HG03571 (cell line): ENCODE data around the gene ZNF605.
"Not testable (repeated sequence)": the region's sequence is repeated elsewhere in the genome, so short reads cannot be mapped to it uniquely, and the experiment has no call there.

ENCODE experiments used
- ATAC-seq: cut with Tn5 transposase; IDR thresholded peaks from one replicate; pipeline ENCODE4 v1.9.1; 2021; ENCODE audit not compliant: unreplicated experiment

Gene ZNF605

DNA sequence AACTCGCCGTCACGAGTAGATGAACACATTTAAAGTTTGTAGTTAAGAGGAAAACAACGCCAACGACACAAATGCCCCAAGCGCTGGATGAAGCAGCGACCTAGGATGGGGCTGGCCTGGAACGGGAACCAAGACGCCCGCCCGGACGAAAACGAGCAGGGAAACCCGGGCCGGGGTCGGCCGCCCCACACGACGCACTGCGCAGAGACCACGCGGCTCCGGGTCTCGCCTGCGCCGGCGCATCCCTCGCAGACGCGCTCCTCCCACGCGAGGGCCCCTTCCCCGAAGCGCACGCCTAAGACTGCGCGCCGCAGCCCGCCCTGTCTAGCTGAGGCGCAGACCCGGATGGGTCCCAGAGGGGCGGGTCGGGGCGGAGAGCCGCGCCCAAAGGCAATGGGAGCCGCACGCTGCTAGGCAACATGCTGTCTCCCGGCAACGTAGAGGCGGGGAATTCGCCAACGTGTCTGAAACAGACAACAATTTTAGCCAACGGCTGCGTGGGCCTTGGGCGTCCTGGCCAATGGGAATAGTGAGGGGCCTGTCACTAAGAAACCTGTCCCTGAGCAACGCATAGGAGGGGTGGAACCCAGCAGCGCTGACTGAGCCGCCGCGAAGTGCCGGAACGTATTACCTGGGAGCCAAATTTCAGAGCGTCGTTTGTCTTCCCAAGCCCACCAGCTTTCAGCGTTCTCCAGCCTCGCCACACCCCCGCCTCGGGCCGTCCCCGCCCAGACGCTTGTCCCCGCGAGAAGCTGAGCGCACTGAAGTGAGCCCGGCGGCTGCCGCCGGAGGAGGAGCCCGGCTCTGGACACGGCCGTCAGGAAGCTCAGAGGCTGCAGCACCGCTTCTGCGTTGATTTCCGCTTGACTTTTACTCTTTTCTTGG is 47.7 kb downstream of the ZNF605 start:
- peak; percentile 88 for ATAC-seq

DNA sequence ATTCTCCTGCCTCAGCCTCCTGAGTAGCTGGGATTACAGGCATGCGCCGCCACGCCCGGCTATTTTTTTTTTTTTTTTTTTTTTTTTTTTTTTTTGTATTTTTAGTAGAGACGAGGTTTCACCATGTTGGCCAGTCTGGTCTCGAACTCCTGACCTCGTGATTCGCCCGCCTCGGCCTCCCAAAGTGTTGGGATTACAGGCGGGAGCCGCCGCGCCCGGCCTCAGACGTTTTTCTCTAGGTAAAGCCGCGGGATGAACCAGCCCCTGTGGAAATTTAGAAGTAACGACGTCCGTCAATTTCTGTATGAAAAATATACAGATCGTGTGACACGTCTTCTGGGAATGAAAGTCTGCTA is 48.3 kb downstream of the ZNF605 start:
- ATAC-seq = not testable (repeated sequence)

DNA sequence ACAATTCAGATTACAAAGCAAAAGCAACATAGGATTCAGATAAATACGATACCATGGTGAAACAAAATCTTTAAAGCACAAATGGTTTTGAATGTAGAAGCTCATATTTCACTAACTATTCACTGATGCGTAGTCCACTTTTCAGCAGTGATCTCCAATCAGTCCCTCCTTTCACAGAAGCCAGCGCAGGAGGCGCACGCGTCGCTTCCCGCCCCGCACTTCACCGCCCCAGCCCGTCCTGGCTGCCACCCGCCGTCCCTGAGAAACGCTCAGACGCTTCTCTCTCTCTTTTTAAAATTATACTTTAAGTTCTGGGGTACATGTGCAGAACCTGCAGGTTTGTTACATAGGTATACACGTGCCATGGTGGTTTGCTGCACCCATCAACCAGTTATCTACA is 48.9 kb downstream of the ZNF605 start:
- ATAC-seq = no peak

DNA sequence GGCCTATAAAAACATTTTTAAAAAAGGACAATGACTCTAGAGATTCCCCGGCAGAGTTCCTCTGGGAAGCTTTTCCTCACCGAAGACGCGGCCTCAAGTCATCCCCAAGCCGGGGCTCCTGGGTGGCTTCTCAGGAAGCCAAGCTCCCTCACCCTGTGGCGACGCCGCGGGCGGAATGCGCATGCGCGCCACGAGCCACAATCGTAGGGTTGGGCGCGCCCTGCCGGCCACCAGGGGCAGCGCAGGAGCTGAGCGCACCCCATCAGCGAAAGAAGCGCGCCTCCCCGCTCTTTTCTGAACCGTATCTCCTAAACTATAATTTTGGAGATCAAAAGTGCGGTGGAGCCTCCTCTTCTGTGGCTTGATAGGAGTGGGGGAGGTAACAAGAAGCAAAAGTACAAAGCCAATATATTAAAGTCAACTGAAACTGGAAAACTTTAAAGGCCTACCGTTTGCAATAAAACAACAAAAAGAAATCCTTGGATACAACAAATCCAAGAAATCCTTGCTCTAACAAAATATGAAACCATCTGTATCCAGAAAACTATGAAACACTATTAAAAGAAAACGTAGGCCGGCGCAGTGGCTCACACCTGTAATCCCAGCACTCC is 51.3 kb downstream of the ZNF605 start:
- no peak for ATAC-seq

DNA sequence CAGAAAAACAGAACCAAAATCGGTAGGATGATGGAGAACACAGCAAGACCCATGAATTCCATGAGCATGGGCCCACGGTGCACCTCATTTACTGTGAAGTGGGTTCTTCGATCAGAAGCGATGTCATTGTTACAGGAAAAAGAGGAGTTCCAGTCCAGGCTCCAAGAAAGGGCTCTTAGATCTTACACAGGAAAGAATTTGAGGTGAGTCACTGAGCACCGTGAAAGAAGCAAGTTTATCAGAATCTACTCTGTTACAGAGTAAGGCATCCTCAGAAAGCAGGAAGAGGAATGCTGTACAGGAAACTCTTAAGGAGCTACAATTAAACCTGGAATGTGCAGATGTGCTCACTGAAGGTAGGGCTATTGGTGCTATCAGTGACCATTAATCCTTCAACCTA is 57.1 kb downstream of the ZNF605 start:
- ATAC-seq = no peak

DNA sequence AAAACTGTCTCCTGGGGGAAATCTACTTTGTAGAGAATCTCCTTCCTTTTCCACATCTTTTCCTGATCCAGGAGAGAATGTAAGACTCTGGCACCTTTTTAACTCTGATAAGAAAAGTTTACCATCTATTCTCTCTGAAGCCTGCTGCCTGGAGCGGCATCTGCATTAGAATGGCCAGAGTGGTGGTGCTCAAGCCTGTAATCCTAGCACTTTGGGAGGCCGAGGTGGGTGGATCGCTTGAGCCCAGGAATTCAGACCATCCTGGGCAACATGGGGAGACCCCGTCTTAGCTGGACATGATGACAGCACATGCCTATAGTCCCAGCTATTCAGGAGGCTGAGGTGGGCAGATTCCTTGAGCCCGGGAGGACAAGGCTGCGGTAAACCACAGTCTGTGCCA is 67.3 kb downstream of the ZNF605 start:
- ATAC-seq = no peak

DNA sequence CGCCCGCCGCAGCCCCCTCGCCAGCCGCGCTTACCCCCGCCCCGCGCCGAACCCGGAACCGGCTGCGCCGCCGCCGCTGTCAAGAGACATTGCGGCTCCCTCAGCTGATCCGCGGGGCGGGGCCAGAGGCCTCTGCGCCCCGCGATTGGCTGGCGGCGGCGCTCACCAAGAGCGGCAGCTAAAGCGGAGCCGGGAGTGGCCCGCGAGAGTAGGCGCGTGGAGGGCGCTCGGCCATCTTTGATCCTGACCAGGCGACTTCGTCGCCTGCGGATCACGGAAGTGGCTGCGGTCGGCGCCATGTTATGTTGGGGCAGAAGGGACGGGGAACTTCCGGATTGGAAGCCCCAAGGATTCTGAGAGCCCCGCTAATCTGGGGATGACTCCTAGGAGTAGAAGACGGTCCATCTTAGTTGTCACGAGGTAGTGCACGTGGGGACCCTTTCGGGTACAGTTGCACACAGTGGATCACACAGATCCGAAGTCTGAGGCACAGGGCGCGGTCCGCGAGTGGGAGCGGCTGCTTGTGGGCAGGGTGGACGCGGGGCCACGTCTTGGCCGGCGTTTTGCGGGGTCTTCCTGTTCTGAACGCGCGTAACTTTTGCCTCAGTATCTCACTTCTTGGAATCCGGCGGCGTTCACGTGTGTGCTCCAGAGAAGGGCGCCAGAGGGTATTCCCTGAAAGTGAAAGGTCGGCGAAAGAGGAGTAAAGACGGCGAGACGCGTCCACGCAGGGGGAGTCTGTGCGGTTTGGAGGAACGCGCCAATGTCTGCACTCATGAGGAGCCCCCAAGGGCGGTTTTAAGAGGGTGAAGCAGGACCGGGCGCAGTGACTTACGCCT is 68.4 kb downstream of the ZNF605 start, which contains the start of gene CHFR:
Gene CHFR, minus strand, starts transcription at position 93 of the 839 bp plus-strand sequence. CDS start 277 bp downstream, outside the sequence.
- peak; percentile 97 for ATAC-seq

GRCh38 chr12:132886529-132887477 is 69.3 kb downstream of the ZNF605 start:
- peak; percentile 11 for ATAC-seq

- ATAC-seq = no peak
Measured at GRCh38 chr12:132881818-132882217, 74.3 kb downstream of the ZNF605 start.

GRCh38 chr12:132874620-132875019 is 81.5 kb downstream of the ZNF605 start:
- not testable (repeated sequence) for ATAC-seq

DNA sequence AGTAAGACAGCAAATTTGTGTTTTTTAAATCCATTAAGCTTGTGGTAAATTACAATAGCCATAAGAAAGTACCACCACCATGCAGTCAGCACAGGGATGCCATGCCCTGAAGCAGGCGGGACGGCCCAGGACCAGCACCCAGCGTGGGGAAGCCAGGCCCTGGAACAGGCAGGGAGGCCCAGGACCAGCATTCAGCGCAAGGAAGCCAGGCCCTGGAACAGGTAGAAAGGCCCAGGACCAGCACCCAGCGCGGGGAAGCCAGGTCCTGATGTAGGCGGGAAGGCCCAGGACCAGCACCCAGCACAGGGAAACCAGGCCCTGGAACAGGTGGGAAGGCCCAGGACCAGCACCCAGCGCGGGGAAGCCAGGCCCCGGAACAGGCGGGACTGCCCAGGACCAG is 81.9 kb downstream of the ZNF605 start:
- no peak for ATAC-seq

GRCh38 chr12:132873724-132874123 is 82.4 kb downstream of the ZNF605 start:
- ATAC-seq = no peak

DNA sequence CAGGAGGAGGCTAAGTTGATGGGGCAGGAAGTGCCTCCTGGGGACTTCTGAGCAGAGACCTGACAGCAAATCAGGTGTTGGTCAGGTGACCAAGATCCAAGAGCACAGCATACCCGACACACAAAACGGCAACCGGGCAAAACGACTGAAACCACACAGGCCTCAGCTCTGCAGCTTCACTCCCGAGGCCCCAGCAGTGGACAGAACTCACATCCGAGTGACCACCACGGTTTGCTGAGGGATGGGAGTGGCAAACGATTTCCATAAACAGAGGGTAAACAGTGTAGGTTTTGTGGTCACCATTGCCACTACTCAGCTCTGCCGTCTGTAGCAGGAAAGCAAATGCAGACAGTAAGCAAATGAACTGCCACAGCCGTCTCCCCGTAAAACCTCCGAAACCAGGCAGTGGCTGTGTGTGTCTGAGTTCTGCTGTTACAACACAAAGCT is 83.1 kb downstream of the ZNF605 start:
- ATAC-seq = no peak

DNA sequence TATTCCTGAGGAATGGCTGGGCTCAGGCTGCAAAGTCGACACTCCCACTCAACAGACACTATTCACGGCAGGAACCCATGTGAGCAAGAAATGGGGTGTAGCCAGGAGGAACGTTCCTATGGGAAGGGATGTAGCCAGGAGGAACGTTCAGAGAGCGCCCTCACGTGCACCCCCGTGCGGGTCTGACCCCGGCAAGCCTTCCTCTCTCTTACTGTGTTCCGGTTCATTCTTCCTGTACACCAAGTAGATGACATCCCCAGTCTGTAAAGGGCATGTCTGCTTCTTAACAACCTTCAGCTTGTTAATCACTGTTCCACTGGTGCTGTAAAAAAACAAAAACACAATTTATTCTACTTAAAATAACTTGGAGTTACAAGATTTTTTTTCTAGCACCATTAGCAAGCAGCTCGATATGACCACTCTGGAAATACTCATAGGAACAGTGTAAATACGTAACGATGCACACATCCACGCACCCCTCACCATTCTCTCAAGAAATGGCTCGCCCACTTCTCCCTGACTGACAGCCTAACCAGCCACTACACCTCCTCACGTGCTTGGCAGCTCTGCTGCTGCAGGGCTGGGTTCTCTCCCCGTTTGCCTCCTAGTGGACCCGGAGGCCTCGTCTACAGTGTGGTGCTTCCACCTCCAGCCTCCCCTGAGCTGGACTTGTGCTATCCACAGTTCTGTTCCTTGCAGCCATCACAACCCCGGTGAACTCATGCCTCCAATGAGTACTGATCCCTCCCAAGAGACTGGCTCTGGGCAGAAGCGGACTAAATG is 83.8 kb downstream of the ZNF605 start:
- ATAC-seq = no peak

- ATAC-seq = no peak
Measured at GRCh38 chr12:132869551-132869950, 86.6 kb downstream of the ZNF605 start.
